Omental fat pad (tissue), 4 donors: ENCODE results near the gene IRX5. TPM values are rescaled to one million over a fixed set of nuclear protein-coding genes. Genes with fewer than 3 reads are reported as not detected.

Experiments
- ATAC-seq: fragments of 150-250 bp; one replicate; pipeline ENCODE4 v1.9.1; 2016; ENCODE audit warnings: mild to moderate bottlenecking, moderate library complexity; ENCODE audit not compliant: low FRiP score
- DNase-seq: peaks from one replicate; pipeline ENCODE4 v3.0.0-alpha.2; 2019; ENCODE audit warnings: low spot score
- CTCF ChIP-seq, 3 donors: fragments of 450-650 bp; IDR thresholded peaks; one replicate each; pipeline ENCODE4 v1.5.1; 2016 to 2017; ENCODE audit warnings: antibody characterized with exemption in 3 of 3, mild to moderate bottlenecking in 3 of 3, moderate library complexity in 2 of 3
- total RNA-seq, 4 donors: library from RNA; depleted of rRNA; stranded (reverse); fragments of >200 nt; gene quantifications; one replicate each; pipeline ENCODE4 v1.1.0, GENCODE V29; 2016

The IRX5 gene
- total RNA-seq, 4 donors from 2014 or later: not detected

- no peak for ATAC-seq
- no peak for DNase-seq
- TF ChIP-seq CTCF (IDR thresholded peaks at IDR 0.05): no peak
These were observed 4.8 kb downstream of the IRX5 start for GRCh38 chr16:54935266-54935968.

- ATAC-seq (no peak), DNase-seq (no peak)
- TF ChIP-seq CTCF (IDR thresholded peaks at IDR 0.05): no peak
These were observed 5.7 kb downstream of the IRX5 start for GRCh38 chr16:54936201-54936978.

GRCh38 chr16:54936979-54937670 is 6.5 kb downstream of the IRX5 start:
- TF ChIP-seq CTCF (IDR thresholded peaks at IDR 0.05): no peak
- no peak for ATAC-seq
- DNase-seq: no peak

- ATAC-seq: no peak
- DNase-seq: no peak
- TF ChIP-seq CTCF (IDR thresholded peaks at IDR 0.05): no peak
These were observed 7.1 kb downstream of the IRX5 start for GRCh38 chr16:54937671-54938211.

- ATAC-seq (no peak), DNase-seq (no peak)
- TF ChIP-seq CTCF (IDR thresholded peaks at IDR 0.05): no peak
These were observed 7.8 kb downstream of the IRX5 start for GRCh38 chr16:54938212-54939028.

- no peak for DNase-seq
- ATAC-seq: no peak
- TF ChIP-seq CTCF (IDR thresholded peaks at IDR 0.05): no peak
These were observed 8.3 kb downstream of the IRX5 start for GRCh38 chr16:54939029-54939346.
